GM19043 (cell line): ENCODE data around the gene TFCP2L1.

ENCODE experiments used
- ATAC-seq: cut with Tn5 transposase; IDR thresholded peaks from one replicate; pipeline ENCODE4 v1.9.1; 2021; ENCODE audit warnings: low read depth; ENCODE audit not compliant: unreplicated experiment

Gene TFCP2L1

DNA sequence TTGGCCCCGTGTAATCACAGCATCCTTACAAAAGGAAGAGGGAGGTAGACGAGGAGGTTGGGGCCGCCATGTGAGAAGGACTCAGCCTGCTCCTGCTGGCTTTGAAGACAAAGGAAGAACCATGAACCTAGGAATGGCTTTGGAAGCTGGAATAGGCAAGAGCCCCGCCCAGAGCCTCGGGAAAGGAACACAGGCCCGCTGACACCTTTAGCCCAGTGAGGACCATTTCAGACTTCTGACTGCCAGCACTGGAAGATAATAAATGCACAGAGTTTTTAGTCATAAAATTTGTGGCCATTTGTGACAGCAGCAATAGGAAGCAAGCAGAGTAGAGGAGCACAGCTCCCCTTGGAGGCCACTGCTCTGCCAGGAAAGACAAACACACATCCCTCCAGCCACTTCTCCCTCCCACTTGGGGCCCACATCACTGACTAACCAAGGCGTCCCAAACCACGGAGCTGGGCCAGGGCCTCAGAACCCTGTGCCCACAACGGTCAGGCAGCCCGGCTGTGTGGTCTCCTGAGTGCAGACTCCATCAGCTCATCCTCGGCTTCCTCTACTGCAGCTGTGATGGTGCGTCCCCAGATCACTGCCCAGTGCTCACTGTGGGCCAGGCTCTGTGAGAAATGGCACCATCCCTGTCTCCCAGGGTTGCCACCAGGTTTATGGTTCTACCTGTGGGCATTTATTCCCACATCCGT is 39.7 kb downstream of the TFCP2L1 start:
- no peak for ATAC-seq

DNA sequence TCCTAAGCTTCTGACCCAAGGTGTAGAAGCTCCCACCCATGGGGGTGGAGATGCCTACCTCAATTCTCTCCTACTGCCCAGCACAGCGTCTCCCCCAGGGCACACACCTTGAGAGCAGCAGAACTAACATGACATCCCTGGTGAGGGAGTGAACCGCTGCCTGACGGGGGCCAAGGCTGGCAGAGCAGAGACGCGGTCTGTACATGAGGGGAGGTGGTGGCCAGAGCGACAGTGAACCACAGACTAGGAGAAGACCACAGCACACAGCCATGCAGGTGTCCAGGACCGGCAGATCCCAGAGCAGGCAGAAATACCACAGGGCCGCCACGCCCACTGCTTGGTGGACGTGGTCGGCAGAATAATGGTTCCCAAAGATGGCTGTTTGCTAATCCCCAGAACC is 40.4 kb downstream of the TFCP2L1 start:
- ATAC-seq, result no peak

DNA sequence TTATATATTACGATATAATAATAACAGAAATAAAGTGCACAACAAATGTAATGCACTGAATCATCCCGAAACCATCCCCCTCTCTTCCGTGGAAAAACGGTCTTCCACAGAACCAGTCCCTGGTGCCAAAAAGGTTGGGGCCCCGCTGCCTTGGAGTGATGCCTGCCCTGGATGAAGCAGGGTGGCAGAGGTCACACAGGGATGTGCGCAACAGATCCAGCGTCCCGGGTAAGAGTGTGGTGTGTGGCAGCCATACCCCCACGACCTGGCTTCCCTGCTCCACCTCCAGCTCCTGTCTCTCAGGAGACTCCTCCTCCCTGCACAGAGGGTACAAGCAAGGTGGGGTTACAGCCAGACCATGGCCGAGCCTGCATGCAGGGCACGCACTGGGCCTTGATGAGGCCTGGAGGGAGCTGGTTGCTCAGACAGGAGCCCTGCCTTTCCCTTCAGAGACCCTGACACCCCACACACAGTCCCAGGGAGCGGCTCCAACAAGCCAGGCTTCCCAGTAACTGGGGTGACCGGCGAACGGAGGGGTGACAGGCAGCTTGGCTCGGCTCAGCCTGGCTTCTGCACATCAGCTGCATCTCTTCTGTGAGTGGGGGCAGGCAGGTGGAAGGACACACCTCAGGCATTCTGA is 41.1 kb downstream of the TFCP2L1 start:
- no peak for ATAC-seq

DNA sequence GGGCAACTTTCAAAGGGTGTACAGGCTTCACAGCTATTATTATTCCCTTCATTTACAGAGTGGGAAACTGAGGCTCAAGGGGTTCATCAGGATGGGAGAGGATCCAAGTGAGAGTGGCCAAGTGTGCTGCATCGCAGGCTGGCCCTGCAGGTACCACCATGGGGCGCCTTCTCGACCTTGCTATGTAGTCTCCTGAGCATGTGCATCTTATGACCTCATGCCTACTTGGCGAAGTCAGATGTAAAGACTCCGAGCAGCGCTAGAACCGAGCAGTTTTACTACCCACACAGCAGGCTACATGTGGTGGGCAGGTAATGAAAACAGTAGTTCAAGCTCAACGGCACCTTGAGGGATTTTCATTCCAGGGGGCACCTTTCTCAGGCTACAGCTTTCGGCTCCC is 42.0 kb downstream of the TFCP2L1 start:
- ATAC-seq, result no peak

DNA sequence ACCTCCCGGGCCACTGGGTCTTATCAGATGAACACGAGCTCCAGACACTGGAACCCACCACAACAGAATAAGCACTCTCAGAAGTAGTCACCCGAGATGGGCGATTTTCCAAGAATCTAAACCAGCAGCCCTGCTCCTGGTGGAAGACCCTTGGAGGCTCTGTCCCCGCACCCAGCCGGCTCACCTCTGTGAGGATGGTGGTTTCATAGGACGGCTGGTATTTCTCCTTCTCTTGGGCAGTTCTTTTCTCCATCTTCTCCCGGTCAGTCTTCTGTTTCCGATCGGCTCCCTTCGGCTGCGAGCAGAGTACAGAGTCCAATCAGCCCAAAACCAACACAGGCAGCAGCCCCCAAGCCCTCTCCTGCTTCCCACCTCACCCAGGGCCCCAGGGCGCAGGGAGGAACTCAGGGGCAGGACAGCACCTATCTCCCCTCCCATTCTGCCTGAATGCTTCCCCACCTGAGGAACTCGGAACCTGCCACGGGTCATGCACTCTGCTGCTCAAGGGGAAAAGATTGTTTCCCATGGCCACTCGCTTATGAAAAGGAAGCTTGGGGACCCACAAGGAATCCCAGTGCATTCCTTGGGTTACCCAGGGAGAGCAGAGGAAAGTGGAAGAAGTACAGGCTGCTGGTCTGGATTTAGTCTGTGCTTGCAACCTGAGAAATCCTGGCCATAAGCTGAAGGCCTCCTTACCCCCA is 42.7 kb downstream of the TFCP2L1 start:
- ATAC-seq, result no peak

DNA sequence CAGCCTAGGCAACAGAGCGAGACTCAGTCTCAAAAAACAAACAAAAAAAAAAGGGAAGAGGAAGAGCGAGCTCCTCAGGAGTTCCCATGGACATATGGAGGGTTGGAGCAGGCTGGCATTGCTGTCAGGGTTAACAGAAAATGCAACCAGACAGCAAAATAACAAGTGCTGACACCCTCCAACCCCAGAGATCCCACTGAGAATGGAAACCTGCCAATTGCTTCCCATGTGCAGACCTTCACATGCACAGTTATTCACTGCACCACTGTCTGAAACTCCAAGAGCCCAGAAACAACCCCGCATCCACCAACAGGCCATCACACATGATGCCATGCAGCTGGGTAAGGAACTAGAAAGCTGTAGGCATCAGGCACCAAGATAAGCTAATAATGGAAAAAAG is 43.5 kb downstream of the TFCP2L1 start:
- ATAC-seq, result no peak

DNA sequence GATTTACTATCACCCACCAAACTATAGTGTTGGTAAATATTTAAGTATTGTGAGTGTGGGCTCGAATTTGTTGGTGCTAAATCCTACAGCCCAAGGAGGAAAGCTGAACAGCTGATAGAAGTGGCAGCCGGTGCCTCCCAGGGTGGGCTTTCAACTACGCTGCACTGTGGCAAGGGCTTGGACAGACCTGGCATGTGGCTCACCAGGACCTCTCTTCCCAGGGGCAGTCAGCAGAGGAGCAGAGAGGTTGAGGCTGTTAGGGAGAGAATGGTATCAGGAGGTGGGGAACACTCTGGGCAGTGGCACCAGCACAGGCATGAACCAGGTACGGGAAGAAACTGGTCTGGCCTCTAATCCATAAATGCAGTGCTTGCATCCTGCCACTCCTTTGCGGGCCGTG is 44.6 kb downstream of the TFCP2L1 start:
- ATAC-seq, result no peak

DNA sequence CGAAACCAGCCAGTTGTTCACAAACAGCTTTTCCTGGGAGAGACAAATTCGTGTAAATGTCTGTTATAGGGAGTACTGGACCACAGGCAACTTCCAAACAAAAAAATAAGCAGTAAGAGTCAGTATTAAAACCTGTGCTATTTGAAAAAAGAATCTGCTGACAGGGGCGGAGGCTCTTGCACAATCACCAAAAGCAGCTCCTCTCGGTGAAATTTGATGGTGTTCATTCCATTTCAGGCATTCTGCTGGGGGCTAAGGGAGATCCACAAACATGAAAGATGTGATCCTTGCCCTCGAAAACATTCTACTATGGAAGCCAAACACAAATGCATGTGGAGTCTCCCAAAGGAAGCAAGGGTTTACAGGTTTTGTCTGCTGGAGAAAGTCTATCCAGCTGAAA is 45.0 kb downstream of the TFCP2L1 start:
- ATAC-seq, result no peak

DNA sequence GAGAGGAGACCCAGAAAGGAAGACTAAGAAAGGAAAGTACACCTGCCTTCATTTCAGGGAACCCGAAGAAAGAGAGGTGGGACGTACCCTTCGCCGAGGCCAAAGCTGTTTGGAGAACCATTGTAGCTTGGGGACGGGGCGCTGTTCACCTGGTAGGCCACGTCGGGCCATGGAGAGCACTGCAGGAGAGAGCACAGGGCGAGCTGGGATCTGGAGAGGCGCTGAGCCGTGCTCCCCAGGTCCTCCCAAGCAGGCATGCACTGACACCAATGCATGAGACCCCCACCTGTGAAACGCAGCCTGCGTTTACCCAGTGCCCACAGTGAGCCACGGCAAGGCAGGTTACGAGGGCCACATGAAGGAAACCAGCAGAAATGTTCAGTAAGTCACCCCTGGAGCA is 45.5 kb downstream of the TFCP2L1 start:
- ATAC-seq, result no peak

DNA sequence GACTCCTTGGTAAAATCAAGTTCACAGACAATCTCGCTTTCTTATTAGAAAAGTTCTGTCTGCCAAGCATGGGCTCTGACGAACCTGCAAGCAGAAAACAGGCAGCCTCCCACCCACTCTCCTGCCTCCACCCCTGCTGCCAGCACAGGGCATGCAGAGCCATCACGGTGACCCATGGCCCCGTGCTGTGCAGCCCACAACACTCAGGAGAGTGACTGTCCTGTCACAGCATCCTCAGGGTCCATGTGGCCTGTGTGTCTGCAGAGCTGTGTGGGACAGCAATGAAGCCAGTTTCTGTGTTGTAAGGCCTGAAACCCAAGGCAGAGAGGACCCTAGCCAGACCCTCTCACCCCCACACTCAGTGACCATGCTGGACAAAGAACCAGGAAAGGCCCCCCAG is 46.2 kb downstream of the TFCP2L1 start:
- no peak for ATAC-seq

DNA sequence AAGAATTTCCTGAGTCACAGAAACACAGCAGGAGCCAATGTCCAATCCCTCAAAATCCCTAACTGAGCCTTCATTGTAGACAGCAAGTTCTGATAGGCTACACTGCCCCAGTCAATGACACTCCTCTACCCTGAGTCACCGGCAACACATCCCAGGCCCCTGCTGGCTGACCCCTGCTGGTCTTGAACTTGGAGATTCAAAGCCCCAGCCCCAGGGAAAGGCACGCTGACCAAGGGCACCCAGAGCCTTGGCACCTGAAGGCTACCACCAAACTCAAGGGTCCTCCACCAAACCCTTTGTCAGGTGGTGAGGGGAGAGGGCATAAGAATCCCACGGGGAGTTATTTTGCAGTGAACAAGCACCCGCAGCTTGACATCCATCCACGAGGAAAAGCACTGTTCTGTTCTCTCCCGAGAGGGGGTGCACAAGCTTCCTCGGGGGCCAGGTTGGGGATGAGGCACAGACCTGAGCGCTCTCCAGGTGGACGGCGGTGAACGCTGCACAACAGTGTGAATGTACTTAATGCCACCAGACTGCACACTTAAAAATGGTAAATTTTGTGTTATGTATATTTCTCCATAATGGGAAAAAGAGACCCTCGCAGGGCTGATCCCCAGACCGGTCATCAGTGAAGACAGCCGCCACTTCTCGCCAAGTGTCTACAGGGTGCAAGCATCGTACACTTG is 46.9 kb downstream of the TFCP2L1 start:
- no peak for ATAC-seq

DNA sequence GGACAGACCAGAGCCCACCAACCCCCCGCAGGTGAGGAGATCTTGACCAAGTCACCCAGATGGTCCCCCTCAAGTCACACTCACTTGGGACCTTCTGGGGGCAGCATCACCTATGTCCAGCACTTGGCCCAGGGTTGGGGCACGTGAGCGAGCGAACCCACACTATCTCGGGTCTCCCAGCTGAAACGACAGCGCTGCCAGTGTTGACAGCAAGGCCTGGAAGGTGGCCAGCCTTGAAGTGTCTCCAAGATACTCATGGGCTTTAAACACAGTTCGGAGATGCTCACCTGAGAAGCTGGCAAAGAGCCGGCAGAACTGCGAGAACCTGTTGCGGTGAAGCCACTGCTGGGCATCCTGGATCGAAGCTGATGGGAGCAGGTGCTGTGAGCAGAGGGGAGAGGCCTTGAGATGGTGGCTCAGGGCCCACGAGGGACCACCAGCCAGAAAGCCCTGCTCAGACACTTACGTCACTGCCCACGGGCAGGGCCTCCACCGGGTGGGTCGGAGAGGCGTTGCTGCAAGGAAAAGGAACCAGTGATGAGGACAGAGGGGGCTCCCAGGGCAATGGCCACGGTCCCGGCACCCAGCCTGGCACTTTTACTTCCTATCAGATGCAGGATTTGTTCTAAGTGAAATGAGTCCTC is 47.5 kb downstream of the TFCP2L1 start:
- ATAC-seq, result no peak

DNA sequence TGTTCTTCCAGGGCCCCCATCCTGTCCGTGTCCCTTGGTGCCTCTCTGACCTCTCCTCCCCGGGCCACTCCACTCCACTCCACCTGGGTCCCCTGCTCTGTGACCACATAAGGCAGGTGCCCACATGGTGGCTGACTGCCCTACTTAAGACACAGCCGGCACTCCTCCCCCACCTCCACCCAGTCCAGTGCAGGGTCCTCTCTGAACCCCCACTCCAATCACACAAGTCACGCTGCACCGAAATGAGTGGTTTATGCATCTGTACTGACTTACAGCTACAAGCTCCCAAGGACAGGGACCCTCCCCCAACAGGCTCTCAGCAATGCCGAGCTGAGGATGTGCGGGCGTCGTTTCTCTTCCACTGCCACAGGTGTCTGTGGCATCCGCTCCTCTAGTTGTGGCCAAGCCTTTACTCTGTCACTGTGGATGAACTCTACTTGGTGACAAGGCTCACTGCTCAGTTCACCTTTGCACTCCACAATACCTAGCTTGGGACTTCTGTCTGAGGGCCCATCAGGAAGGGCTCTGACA is 48.3 kb downstream of the TFCP2L1 start:
- no peak for ATAC-seq

DNA sequence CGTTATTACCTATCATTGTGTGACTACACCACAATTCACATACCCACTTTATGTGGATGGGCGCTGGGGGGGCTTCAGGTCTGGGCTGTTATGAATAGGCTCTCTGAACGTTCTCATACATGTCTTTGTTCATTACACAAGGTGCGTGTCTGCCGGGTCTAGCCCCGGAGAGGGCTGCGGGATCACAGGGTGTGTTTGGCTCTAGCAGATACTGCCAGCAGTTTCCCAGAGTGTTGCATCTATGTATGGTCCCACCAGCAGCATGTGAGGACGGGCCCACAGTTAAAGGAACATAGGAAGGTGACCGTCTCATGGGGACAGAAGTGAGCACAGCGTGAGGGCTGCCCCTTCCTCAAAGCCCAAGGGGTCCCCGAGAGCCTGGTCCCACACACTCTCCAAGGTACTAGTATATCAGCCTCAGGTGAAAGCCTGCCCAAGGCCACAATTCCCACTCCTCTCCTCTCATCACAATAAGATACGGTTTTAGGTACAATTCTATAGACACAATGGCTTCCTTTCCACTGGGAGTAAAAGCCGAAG is 48.8 kb downstream of the TFCP2L1 start:
- no peak for ATAC-seq

DNA sequence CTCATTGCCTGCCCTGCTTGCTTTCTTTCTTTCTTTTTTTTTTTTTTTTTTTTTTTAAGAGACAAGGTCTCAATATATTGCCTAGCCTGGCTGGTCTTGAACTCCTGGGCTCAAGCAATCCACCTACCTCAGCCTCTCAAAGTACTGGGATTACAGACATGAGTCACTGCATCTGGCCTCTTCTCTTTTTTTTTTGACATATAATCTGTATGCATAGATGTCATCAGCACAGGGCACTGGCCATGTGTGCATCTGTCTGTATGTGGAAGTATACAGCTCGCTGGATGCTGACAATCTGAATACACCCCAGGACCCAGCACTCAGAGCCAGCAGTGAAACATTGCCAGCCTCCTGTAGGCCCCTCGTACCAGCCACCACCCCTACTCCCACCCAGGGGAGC is 49.5 kb downstream of the TFCP2L1 start:
- no peak for ATAC-seq

DNA sequence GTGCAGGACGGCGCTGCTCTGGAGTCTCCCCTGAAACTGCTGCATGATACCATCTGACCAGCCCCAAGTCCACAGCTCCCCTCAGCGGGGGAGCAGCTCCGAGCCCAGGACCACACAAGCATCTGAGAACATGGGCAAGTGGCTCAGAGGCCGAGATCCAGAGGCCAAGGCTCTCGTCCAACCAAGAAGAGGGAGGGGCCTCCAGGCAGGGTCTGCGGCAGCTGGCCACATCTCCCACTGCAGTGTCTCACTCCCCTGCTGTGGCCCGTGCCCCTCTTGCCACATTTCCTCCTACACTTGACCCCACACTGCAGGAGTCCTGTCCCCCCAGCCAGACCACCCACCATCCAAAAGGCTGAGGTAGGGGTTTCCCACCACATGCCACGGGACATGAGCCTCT is 50.2 kb downstream of the TFCP2L1 start:
- no peak for ATAC-seq

DNA sequence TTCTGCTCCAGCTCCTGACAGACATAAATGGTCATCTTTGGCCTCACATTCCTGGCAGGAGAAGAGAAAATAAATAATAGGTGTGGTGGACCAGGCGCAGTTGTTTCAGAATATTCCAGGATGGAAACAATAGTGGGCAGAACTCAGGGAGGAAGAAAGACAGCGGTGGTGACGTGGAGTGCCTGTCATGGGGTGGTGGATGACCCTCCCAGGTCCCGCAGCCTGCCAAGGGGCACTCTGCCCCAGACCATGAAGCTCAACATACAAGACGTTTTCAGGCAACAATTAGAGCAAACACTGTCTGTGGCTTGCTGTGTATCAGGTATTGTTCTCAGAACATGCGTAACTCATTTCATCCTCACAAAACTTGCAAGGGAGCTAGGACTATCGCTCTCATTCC is 50.9 kb downstream of the TFCP2L1 start:
- ATAC-seq, result no peak

DNA sequence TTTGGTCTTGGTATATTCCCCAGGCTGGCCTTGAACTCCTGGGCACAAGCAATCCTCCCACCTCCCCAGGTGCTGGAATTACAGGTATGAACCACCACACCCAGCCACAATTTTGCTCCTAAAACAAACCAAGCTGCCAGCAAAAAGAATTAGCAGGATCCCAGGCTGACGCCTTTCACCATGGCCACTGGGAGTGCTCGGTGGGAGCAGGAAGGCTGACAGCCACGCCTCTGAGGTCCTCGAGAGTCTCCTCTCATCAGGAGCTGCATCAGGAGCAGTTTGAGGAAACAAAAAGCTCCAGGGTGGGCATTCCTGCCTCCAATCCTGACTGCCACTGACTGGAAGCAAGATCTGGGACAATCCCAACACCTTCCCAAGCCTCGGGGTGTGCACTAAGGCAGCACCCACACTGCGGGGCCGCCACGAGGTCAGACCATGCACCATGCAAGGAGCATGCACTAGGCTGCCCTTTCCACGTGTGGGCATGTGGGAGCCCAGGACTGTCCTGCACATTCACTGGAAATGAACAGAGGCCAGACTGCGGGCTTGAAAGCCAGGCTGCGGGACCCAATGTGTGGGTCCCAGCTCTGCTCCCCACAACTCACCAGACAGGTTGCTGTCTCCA is 51.4 kb downstream of the TFCP2L1 start:
- ATAC-seq, result no peak

DNA sequence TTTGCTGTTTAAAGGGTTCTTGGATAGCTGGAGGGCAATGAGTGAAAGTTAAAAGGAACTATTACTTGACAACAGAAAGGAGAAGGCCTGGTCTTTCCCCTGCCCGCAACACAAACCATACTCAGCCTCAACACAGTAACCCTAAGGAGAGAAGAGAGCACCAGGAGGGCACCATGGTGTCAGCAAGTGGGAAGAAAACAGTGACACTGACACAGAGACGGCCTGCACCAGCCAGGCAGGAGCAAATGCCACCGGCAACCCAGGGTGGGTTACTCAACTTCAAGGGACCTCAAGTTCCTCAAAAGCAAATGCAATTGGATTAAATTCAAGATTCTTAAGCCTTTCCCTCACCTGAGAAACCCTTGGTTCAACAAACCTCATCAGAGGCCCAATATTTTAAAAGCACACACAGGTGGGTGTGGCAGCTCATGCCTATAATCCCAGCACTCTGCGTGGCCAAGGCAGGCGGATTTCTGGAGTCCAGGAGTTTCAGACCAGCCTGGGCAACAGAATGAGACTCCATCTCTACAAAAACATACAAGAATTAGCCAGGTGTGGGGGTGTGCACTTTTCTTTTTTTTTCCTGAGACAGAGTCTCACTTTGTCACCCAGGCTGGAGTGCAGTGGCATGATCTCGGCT is 52.3 kb downstream of the TFCP2L1 start:
- ATAC-seq, result no peak
